GM12878 (cell line): Measurements from ENCODE around the gene PEAR1.

ENCODE experiments used
- CBFB ChIP-seq: IDR thresholded peaks from 2 replicates; pipeline ENCODE4 v1.6.1; 2016; ENCODE audit warnings: antibody characterized with exemption, low read depth
- FOS ChIP-seq: IDR thresholded peaks from 3 replicates; pipeline ENCODE4 v1.6.1; 2011; ENCODE audit warnings: borderline replicate concordance; ENCODE audit not compliant: insufficient read length; ENCODE audit errors: extremely low read depth
- FOXK2 ChIP-seq: fragments of 450-650 bp; IDR thresholded peaks from 2 replicates; pipeline ENCODE4 v1.6.1; 2017; ENCODE audit warnings: mild to moderate bottlenecking, moderate library complexity
- TBL1XR1 ChIP-seq: IDR thresholded peaks from 2 replicates; pipeline ENCODE4 v1.6.1; 2012; ENCODE audit warnings: low read depth, low read length, improper control_type of control experiment
- TF ChIP-seq, protein P1 (sequence below): fragments of 450-650 bp; IDR thresholded peaks from 2 replicates; pipeline ENCODE4 v1.6.1; 2017; ENCODE audit warnings: mild to moderate bottlenecking
- TF ChIP-seq, protein P2 (sequence below), 3 experiments: IDR thresholded peaks in 2 of 3; conservative IDR thresholded peaks in 1 of 3; 2 replicates each; pipeline ENCODE4 v1.5.1; 2011; ENCODE audit warnings: low read depth in 3 of 3, low read length in 3 of 3, mild to moderate bottlenecking in 3 of 3, control low read depth in 2 of 3, moderate library complexity in 2 of 3, inconsistent platforms in 1 of 3, mixed read lengths in 1 of 3; ENCODE audit not compliant: control insufficient read depth in 2 of 3, insufficient read depth in 1 of 3; ENCODE audit errors: extremely low read depth in 1 of 3

DNA sequence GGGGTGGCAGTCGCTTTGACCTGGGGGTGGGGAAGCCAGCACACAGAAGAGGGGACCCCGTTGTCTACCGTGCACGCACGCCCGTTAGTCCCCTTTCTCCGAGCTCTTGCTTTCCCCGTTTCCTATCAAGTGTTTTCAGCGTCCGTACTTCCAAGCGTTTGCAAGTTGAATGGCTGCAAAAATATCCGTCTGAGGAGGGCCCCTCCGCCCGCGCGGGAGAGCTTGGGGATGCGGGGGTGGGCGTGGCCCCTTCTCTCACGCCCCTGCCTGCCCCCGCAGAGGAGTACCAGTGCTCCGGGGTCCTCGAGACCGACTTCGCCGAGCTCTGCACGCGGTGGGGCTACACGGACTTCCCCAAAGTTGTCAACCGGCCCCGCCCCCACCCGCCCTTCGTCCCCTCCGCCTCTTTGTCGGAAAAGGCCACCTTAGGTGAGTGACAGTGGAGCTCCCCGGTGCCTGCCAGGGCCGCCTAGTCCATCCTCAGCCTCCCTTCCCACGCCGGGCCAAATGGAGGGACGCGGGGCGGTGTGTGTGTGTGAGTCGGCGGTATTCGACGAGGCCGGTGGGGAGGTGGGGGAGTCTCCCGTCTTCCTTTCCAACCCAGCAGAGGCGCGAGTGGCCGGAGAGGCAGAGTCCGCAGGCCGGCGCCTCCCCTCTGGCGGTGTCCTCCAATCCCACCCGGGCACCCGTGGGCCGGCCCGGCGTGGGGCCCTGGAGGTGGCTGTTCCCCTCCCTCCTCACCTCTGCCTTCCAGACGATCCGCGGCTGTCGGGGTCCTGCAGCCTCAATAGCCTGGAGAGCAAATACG lies 30.4 kb downstream of the PEAR1 start:
- TF ChIP-seq, protein P1, sequence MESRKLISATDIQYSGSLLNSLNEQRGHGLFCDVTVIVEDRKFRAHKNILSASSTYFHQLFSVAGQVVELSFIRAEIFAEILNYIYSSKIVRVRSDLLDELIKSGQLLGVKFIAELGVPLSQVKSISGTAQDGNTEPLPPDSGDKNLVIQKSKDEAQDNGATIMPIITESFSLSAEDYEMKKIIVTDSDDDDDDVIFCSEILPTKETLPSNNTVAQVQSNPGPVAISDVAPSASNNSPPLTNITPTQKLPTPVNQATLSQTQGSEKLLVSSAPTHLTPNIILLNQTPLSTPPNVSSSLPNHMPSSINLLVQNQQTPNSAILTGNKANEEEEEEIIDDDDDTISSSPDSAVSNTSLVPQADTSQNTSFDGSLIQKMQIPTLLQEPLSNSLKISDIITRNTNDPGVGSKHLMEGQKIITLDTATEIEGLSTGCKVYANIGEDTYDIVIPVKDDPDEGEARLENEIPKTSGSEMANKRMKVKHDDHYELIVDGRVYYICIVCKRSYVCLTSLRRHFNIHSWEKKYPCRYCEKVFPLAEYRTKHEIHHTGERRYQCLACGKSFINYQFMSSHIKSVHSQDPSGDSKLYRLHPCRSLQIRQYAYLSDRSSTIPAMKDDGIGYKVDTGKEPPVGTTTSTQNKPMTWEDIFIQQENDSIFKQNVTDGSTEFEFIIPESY: no peak
- TF ChIP-seq CBFB (no peak), FOXK2 (no peak), TBL1XR1 (no peak), FOS (no peak)
- TF ChIP-seq, protein P2, sequence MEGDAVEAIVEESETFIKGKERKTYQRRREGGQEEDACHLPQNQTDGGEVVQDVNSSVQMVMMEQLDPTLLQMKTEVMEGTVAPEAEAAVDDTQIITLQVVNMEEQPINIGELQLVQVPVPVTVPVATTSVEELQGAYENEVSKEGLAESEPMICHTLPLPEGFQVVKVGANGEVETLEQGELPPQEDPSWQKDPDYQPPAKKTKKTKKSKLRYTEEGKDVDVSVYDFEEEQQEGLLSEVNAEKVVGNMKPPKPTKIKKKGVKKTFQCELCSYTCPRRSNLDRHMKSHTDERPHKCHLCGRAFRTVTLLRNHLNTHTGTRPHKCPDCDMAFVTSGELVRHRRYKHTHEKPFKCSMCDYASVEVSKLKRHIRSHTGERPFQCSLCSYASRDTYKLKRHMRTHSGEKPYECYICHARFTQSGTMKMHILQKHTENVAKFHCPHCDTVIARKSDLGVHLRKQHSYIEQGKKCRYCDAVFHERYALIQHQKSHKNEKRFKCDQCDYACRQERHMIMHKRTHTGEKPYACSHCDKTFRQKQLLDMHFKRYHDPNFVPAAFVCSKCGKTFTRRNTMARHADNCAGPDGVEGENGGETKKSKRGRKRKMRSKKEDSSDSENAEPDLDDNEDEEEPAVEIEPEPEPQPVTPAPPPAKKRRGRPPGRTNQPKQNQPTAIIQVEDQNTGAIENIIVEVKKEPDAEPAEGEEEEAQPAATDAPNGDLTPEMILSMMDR (IDR thresholded peaks at IDR 0.05 in 2 of 3, conservative IDR thresholded peaks at IDR 0.05 in 1 of 3; ENCODE audit: control insufficient read depth in 2 of 3, extremely low read depth in 1 of 3, insufficient read depth in 1 of 3, low read depth in 3 of 3, low read length in 3 of 3): no peak
